Neural crest cell (in vitro differentiated cells): Measurements from ENCODE around the gene KBTBD3. TPM values are rescaled to one million over a fixed set of nuclear protein-coding genes. Genes with fewer than 3 reads are reported as not detected.
"Not testable (repeated sequence)": the region's sequence is repeated elsewhere in the genome, so short reads cannot be mapped to it uniquely, and the experiment has no call there.

Source experiments
- DNase-seq: peaks from one replicate; pipeline ENCODE4 v3.0.0; 2021; ENCODE audit warnings: low read depth, mixed read lengths, low spot score
- H3K27ac Mint-ChIP-seq: one replicate; pipeline ENCODE4 v1.8.0; 2021; ENCODE audit warnings: mild to moderate bottlenecking, mixed read lengths; ENCODE audit not compliant: unreplicated experiment
- H3K27me3 Mint-ChIP-seq: 2 replicates; pipeline ENCODE4 v1.8.0; 2021; ENCODE audit warnings: low read depth, mild to moderate bottlenecking, mixed read lengths
- H3K36me3 Mint-ChIP-seq: 2 replicates; pipeline ENCODE4 v1.8.0; 2021; ENCODE audit warnings: low read depth, mild to moderate bottlenecking, mixed read lengths
- H3K4me1 Mint-ChIP-seq: 2 replicates; pipeline ENCODE4 v1.8.0; 2021; ENCODE audit warnings: mixed read lengths
- H3K4me3 Mint-ChIP-seq: one replicate; pipeline ENCODE4 v1.8.0; 2021; ENCODE audit warnings: mild to moderate bottlenecking, mixed read lengths
- H3K9me3 Mint-ChIP-seq: 2 replicates; pipeline ENCODE4 v1.8.0; 2021; ENCODE audit warnings: mixed read lengths
- total RNA-seq: library from RNA; stranded (reverse); gene quantifications from 2 replicates; pipeline ENCODE4 v1.2.1, GENCODE V29; 2021
- TF ChIP-seq, protein P1 (sequence below): fragments of 200-600 bp; sonication (generic); conservative IDR thresholded peaks from 2 replicates; pipeline ENCODE4 v1.5.0; 2021; ENCODE audit warnings: antibody characterized with exemption, mild to moderate bottlenecking

KBTBD3 gene
- total RNA-seq, 1 donor from 2014 or later, result 5.1 TPM

DNA sequence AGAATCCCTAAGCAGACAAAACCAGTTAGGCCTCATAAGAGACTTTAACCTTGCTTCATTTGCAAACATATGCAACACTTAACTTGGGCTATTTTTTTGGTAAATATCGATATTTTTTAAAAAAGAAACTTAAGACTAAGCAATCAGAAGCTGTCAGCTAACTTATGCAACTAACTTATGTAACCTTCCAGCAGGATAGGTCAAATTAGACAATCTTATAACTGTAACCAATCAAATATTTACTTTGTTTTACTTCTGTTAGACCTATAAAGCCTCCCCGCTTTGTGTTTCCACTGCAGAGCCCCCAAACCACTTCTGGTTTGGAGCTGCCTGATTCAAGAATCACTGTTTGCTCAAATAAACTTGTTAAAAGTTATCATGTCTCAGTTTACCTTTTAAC lies 63.1 kb downstream of the KBTBD3 start:
- peaks cover 17% of the 10 kb centered on the region for H3K36me3 Mint-ChIP-seq
- no peak overlapping the region for H3K27ac Mint-ChIP-seq
- TF ChIP-seq, protein P1, sequence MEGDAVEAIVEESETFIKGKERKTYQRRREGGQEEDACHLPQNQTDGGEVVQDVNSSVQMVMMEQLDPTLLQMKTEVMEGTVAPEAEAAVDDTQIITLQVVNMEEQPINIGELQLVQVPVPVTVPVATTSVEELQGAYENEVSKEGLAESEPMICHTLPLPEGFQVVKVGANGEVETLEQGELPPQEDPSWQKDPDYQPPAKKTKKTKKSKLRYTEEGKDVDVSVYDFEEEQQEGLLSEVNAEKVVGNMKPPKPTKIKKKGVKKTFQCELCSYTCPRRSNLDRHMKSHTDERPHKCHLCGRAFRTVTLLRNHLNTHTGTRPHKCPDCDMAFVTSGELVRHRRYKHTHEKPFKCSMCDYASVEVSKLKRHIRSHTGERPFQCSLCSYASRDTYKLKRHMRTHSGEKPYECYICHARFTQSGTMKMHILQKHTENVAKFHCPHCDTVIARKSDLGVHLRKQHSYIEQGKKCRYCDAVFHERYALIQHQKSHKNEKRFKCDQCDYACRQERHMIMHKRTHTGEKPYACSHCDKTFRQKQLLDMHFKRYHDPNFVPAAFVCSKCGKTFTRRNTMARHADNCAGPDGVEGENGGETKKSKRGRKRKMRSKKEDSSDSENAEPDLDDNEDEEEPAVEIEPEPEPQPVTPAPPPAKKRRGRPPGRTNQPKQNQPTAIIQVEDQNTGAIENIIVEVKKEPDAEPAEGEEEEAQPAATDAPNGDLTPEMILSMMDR, result no peak
- DNase-seq, result no peak
- H3K27me3 Mint-ChIP-seq, result no peaks in the 10 kb centered on the region
- H3K4me3 Mint-ChIP-seq, result no peak overlapping the region
- H3K9me3 Mint-ChIP-seq, result no peaks in the 10 kb centered on the region
- H3K4me1 Mint-ChIP-seq, result peaks cover 39% of the 10 kb centered on the region

DNA sequence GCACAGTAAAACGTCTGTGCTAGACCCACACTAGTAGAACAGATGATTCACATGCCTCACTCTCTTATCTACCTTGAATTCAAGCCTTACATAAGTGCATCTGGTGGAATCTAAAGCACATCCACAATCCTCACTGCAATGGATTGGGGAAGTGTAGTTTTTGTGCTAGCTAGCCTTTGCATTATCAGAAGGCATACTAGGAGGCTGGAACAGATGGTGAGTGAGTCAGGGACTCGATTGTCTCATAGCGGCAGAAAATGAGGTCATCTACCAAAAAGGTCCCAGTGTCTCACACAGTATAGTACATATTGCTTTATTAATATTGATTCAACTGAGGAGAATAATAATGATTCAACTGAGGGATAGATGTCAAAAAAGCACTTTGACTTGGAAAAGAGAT lies 64.4 kb downstream of the KBTBD3 start:
- H3K36me3 Mint-ChIP-seq, result peaks cover 25% of the 10 kb centered on the region
- no peak overlapping the region for H3K4me3 Mint-ChIP-seq
- H3K9me3 Mint-ChIP-seq, result no peaks in the 10 kb centered on the region
- no peak for DNase-seq
- H3K27me3 Mint-ChIP-seq, result no peaks in the 10 kb centered on the region
- no peak overlapping the region for H3K27ac Mint-ChIP-seq
- TF ChIP-seq, protein P1, result no peak
- peaks cover 36% of the 10 kb centered on the region for H3K4me1 Mint-ChIP-seq

DNA sequence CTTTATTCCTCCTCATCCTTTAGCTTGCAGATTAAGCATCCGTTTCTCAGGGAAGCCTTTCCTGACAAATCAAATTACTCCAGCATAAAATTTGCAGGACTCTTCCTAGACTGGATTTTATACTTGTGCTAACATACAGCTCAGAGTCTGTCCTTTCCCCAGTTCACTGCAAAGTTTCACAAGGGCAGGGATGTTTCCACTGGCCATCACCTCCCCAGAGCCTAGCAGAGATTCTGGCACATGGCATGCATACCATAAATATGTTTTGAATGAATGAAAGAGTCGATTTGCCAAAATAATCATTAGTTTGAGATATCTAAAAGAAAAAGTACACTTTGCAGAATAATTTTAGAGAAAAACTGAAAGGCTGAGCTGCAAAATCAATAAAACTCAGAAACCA lies 65.7 kb downstream of the KBTBD3 start:
- H3K9me3 Mint-ChIP-seq, result no peaks in the 10 kb centered on the region
- H3K27me3 Mint-ChIP-seq, result no peaks in the 10 kb centered on the region
- H3K36me3 Mint-ChIP-seq, result peaks cover 37% of the 10 kb centered on the region
- H3K4me1 Mint-ChIP-seq, result peaks cover 34% of the 10 kb centered on the region
- H3K4me3 Mint-ChIP-seq, result no peak overlapping the region
- no peak overlapping the region for H3K27ac Mint-ChIP-seq
- TF ChIP-seq, protein P1, result no peak
- DNase-seq, result no peak

DNA sequence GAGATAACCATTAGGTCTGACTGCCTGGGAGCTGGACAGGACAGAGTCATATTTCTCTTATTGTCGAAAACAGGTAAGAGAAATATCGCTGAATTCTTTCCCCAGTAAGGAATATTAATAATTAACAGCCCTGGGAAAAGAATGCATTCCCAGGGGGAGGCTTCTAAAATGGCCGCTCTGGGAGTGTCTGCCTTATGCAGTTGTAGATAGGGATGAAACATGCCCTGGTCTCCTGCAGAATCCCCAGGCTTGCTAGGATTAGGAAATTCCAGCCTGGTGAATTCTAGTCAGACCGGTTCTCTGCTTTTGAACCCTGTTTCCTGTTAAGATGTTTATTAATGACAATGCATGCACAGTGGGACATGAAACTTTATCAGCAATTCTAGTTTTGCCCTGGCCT lies 74.1 kb downstream of the KBTBD3 start:
- H3K4me1 Mint-ChIP-seq, H3K4me3 Mint-ChIP-seq, H3K27ac Mint-ChIP-seq, H3K27me3 Mint-ChIP-seq, DNase-seq, H3K9me3 Mint-ChIP-seq: not testable (repeated sequence)
- H3K36me3 Mint-ChIP-seq, result peaks cover 56% of the 10 kb centered on the region

DNA sequence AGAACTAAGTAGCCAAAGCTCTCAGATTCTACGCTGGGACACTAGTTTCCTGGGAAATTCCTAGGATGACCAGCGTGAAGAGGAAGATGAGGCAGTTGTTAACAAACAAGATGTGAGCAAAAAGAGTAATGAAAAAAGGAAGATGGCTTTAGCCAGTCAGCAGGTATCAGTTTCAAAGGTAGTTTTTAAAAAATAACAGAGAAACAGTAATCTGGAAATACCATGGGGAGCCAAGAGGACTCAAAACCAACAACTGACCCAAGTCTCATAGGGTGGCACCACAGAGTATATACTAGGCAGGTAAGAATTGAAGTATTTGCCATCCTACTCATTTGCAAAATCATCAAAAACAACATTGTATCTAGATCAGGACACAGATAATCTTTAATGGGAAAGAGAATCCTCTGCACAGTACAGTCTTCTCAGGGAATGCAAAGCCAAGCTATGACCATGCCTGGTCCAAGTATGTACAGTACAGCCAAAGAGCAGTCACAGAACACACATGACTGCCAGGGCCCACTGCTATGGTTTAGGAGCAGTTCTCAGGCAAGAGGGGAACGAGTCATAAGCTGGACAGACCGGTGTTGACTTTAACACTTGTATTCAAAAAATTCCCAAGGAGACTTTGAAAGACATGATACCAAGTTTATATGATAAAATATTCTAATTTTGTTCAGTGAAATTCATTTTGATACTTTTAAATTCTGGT lies 75.7 kb downstream of the KBTBD3 start:
- H3K27ac Mint-ChIP-seq, result no peak overlapping the region
- no peak for DNase-seq
- peaks cover 6% of the 10 kb centered on the region for H3K9me3 Mint-ChIP-seq
- no peaks in the 10 kb centered on the region for H3K27me3 Mint-ChIP-seq
- TF ChIP-seq, protein P1, result no peak
- H3K36me3 Mint-ChIP-seq, result peaks cover 44% of the 10 kb centered on the region
- H3K4me3 Mint-ChIP-seq, result no peak overlapping the region
- no peaks in the 10 kb centered on the region for H3K4me1 Mint-ChIP-seq

Other genes starting within 250 kb of the KBTBD3 start
- 21.8 and 23.8 TPM in 2 replicates for gene MSANTD4, start 55.1 kb downstream of the KBTBD3 start, total RNA-seq
- 63.6 and 64.1 TPM in 2 replicates for gene AASDHPPT, start 315 bp upstream of the KBTBD3 start, total RNA-seq